H9 (cell line): ENCODE results near the gene CCL7. TPM values are rescaled to one million over a fixed set of nuclear protein-coding genes. Genes with fewer than 3 reads are reported as not detected.

Experiments
- DNase-seq: peaks from one replicate; pipeline ENCODE4 v3.0.0-alpha.2; 2017
- H2AFZ ChIP-seq: one replicate; pipeline ENCODE4 v1.6.1; 2013; ENCODE audit warnings: mild to moderate bottlenecking, low read length, control low read depth, moderate library complexity
- H2AK5ac ChIP-seq: 2 replicates; pipeline ENCODE4 v1.6.1; 2013; ENCODE audit warnings: low read length, control low read depth, mixed read lengths; ENCODE audit not compliant: insufficient read length
- H2BK120ac ChIP-seq: one replicate; pipeline ENCODE4 v1.6.1; 2013; ENCODE audit warnings: low read depth, mild to moderate bottlenecking, low read length, control low read depth, inconsistent platforms; ENCODE audit not compliant: poor library complexity, severe bottlenecking
- H2BK12ac ChIP-seq: 2 replicates; pipeline ENCODE4 v1.6.1; 2013; ENCODE audit warnings: low read length, control low read depth, mixed read lengths, low read depth; ENCODE audit not compliant: insufficient read length
- H2BK15ac ChIP-seq: 2 replicates; pipeline ENCODE4 v1.6.1; 2013; ENCODE audit warnings: low read depth, low read length, control low read depth
- H2BK20ac ChIP-seq: one replicate; pipeline ENCODE4 v1.6.1; 2013; ENCODE audit warnings: low read depth, mild to moderate bottlenecking, low read length, control low read depth, inconsistent platforms; ENCODE audit not compliant: poor library complexity, severe bottlenecking
- H2BK5ac ChIP-seq: 2 replicates; pipeline ENCODE4 v1.6.1; 2013; ENCODE audit warnings: low read length, control low read depth, mixed read lengths; ENCODE audit not compliant: insufficient read length
- H3K14ac ChIP-seq: 2 replicates; pipeline ENCODE4 v1.6.1; 2013; ENCODE audit warnings: low read length, control low read depth; ENCODE audit not compliant: insufficient read depth
- H3K18ac ChIP-seq: 2 replicates; pipeline ENCODE4 v1.6.1; 2013; ENCODE audit warnings: low read depth, mild to moderate bottlenecking, mixed read lengths, low read length, control low read depth; ENCODE audit not compliant: insufficient read length
- H3K23ac ChIP-seq: 2 replicates; pipeline ENCODE4 v1.6.1; 2013; ENCODE audit warnings: low read length, control low read depth, mixed read lengths, low read depth; ENCODE audit not compliant: insufficient read length
- H3K23me2 ChIP-seq: 2 replicates; pipeline ENCODE4 v1.6.1; 2013; ENCODE audit warnings: low read depth, mild to moderate bottlenecking, mixed read lengths, low read length, control low read depth; ENCODE audit not compliant: insufficient read length, poor library complexity, severe bottlenecking
- H3K27ac ChIP-seq: 2 replicates; pipeline ENCODE4 v1.5.1; 2013; ENCODE audit warnings: low read length, control low read depth, mixed read lengths, low read depth; ENCODE audit not compliant: insufficient read length
- H3K27me3 ChIP-seq: 2 replicates; pipeline ENCODE4 v1.6.1; 2013; ENCODE audit warnings: low read length, control low read depth, inconsistent platforms; ENCODE audit not compliant: insufficient read depth
- H3K4ac ChIP-seq: 2 replicates; pipeline ENCODE4 v1.6.1; 2013; ENCODE audit warnings: low read depth, mild to moderate bottlenecking, control low read depth, inconsistent platforms, low read length, moderate library complexity
- H3K4me1 ChIP-seq: 2 replicates; pipeline ENCODE4 v1.6.1; 2013; ENCODE audit warnings: low read length, control low read depth, inconsistent platforms; ENCODE audit not compliant: insufficient read depth
- H3K4me2 ChIP-seq: 2 replicates; pipeline ENCODE4 v1.6.1; 2013; ENCODE audit warnings: low read length, control low read depth, mixed read lengths; ENCODE audit not compliant: insufficient read length, insufficient read depth
- H3K56ac ChIP-seq: 2 replicates; pipeline ENCODE4 v1.6.1; 2013; ENCODE audit warnings: low read depth, mild to moderate bottlenecking, mixed read lengths, low read length, control low read depth; ENCODE audit not compliant: insufficient read length
- H3K79me1 ChIP-seq: 2 replicates; pipeline ENCODE4 v1.6.1; 2013; ENCODE audit warnings: low read depth, mild to moderate bottlenecking, moderate library complexity, low read length, control low read depth, inconsistent platforms; ENCODE audit not compliant: insufficient read depth, poor library complexity, severe bottlenecking
- H3K79me2 ChIP-seq: 2 replicates; pipeline ENCODE4 v1.6.1; 2013; ENCODE audit warnings: low read length, control low read depth, inconsistent platforms; ENCODE audit not compliant: insufficient read depth
- H3K9ac ChIP-seq: 2 replicates; pipeline ENCODE4 v1.6.1; 2013; ENCODE audit warnings: low read length, control low read depth, mixed read lengths; ENCODE audit not compliant: insufficient read length; ENCODE audit errors: extremely low read depth
- H3K9me3 ChIP-seq: one replicate; pipeline ENCODE4 v1.6.1; 2013; ENCODE audit warnings: low read depth, low read length, inconsistent platforms; ENCODE audit not compliant: control insufficient read depth
- H3T11ph ChIP-seq: one replicate; pipeline ENCODE4 v1.6.1; 2013; ENCODE audit warnings: mild to moderate bottlenecking, low read length, control low read depth, inconsistent platforms
- H4K20me1 ChIP-seq: one replicate; pipeline ENCODE4 v1.6.1; 2013; ENCODE audit not compliant: control insufficient read depth, insufficient read length, insufficient read depth
- H4K5ac ChIP-seq: 2 replicates; pipeline ENCODE4 v1.6.1; 2013; ENCODE audit warnings: low read depth, mild to moderate bottlenecking, mixed read lengths, low read length, control low read depth; ENCODE audit not compliant: insufficient read length
- H4K8ac ChIP-seq: replicated peaks from 2 replicates; pipeline ENCODE4 v1.6.1; 2013; ENCODE audit warnings: low read length, control low read depth, mixed read lengths, low read depth; ENCODE audit not compliant: insufficient read length
- H4K91ac ChIP-seq: 2 replicates; pipeline ENCODE4 v1.6.1; 2013; ENCODE audit warnings: low read depth, mild to moderate bottlenecking, moderate library complexity, mixed read lengths, low read length, control low read depth; ENCODE audit not compliant: insufficient read length
- H3K27ac Mint-ChIP-seq, 3 experiments: 2 replicates in 2 of 3; 3 replicates in 1 of 3; pipeline ENCODE4 v1.8.0; 2020 to 2021; ENCODE audit warnings: mixed read lengths in 3 of 3, mild to moderate bottlenecking in 1 of 3, moderate library complexity in 1 of 3
- H3K27me3 Mint-ChIP-seq: 2 replicates; pipeline ENCODE4 v1.8.0; 2021; ENCODE audit warnings: low read depth, mild to moderate bottlenecking, moderate library complexity, mixed read lengths
- H3K36me3 Mint-ChIP-seq, 3 experiments: 2 replicates in 2 of 3; 3 replicates in 1 of 3; pipeline ENCODE4 v1.8.0; 2020 to 2021; ENCODE audit warnings: low read depth in 3 of 3, mixed read lengths in 3 of 3; ENCODE audit not compliant: insufficient read depth in 1 of 3
- H3K4me1 Mint-ChIP-seq, 2 experiments: 2 replicates each; pipeline ENCODE4 v1.8.0; 2020; ENCODE audit warnings: mixed read lengths in 2 of 2
- H3K4me3 Mint-ChIP-seq, 2 experiments: 2 replicates in 1 of 2; 3 replicates in 1 of 2; pipeline ENCODE4 v1.8.0; 2020 to 2021; ENCODE audit warnings: mild to moderate bottlenecking in 2 of 2, mixed read lengths in 2 of 2, moderate library complexity in 1 of 2
- H3K9me3 Mint-ChIP-seq, 2 experiments: 2 replicates in 1 of 2; 3 replicates in 1 of 2; pipeline ENCODE4 v1.8.0; 2020; ENCODE audit warnings: mild to moderate bottlenecking in 2 of 2, mixed read lengths in 2 of 2, moderate library complexity in 1 of 2
- WGBS: extraction: QIAGEN DNeasy Blood & Tissue Kit; methylation state at CpG from one replicate; pipeline ENCODE4 v1.1.7; 2013; ENCODE audit warnings: missing lambda C conversion rate, low lambda C conversion rate, mixed read lengths; ENCODE audit not compliant: insufficient read length; ENCODE audit errors: extremely low coverage; 5-methylcytosine and 5-hydroxymethylcytosine counted together
- total RNA-seq: library from RNA; stranded (reverse); gene quantifications from 2 replicates; pipeline ENCODE4 v1.2.1, GENCODE V29; 2021
- TF ChIP-seq, protein P1 (sequence below): fragments of 200-600 bp; sonication (generic); conservative IDR thresholded peaks from 3 replicates; pipeline ENCODE4 v1.8.0; 2021; ENCODE audit warnings: antibody characterized with exemption, mild to moderate bottlenecking

CCL7 gene
- total RNA-seq, 1 experiment from 2014 or later, result not detected

DNA sequence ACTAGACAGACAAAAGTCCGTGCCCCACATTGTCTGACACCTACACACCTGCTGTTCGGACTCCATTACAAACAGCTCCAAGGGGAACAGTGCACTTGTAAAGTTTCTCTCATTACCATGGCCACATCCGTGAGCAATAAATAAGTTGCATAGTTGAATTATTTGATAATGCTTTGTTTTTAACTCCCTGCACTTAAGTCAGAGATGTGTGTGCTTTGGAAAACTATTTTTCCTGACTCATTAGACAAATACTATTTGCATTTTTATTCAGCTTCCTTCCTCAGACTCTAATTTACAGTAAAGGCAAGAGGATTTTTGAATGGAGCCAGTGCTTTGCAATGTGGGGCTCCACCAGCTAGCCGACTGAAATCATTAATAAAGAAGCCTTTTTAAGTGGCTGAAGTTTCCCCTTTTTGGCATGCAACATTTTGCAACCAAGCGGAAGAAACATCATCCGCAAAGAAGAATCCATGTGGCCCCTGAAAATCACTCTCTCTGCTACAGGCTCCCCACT, 21.5 kb upstream of the CCL7 start:
- H3K9ac ChIP-seq, result no peak overlapping the region
- H2AK5ac ChIP-seq, result no peak overlapping the region
- Mint-ChIP-seq H3K27ac (no peak overlapping the region), H3K9me3 (no peaks in the 10 kb centered on the region), H3K4me3 (no peak overlapping the region), H3K27me3 (peaks cover 10% of the 10 kb centered on the region), H3K4me1 (peaks cover 24 to 26% of the 10 kb centered on the region in 2 experiments), H3K36me3 (no peaks in the 10 kb centered on the region; a peak in 1 of 7 replicates)
- no peak overlapping the region for H2BK20ac ChIP-seq
- no peaks in the 10 kb centered on the region for H4K20me1 ChIP-seq
- H3K18ac ChIP-seq, result no peak overlapping the region
- H3K4me1 ChIP-seq, result no peaks in the 10 kb centered on the region; the same call in 1 of the 2 replicates
- H3K79me1 ChIP-seq, result no peaks in the 10 kb centered on the region
- no peak overlapping the region for H4K5ac ChIP-seq
- no peak overlapping the region for H3K4ac ChIP-seq
- no peak overlapping the region for H2AFZ ChIP-seq
- no peak overlapping the region for H3K56ac ChIP-seq
- no peak overlapping the region for H3K27ac ChIP-seq
- no peak overlapping the region for H4K8ac ChIP-seq
- no peaks in the 10 kb centered on the region for H3K9me3 ChIP-seq
- H3K14ac ChIP-seq, result no peak overlapping the region
- H2BK15ac ChIP-seq, result no peak overlapping the region
- WGBS, result no CpG with 5 or more reads among the region's 6 CpGs
- no peaks in the 10 kb centered on the region; the same call in 1 of the 2 replicates for H3K27me3 ChIP-seq
- no peak overlapping the region for H3T11ph ChIP-seq
- no peaks in the 10 kb centered on the region for H3K23me2 ChIP-seq
- no peak overlapping the region for H2BK12ac ChIP-seq
- no peak overlapping the region for H3K23ac ChIP-seq
- TF ChIP-seq, protein P1, sequence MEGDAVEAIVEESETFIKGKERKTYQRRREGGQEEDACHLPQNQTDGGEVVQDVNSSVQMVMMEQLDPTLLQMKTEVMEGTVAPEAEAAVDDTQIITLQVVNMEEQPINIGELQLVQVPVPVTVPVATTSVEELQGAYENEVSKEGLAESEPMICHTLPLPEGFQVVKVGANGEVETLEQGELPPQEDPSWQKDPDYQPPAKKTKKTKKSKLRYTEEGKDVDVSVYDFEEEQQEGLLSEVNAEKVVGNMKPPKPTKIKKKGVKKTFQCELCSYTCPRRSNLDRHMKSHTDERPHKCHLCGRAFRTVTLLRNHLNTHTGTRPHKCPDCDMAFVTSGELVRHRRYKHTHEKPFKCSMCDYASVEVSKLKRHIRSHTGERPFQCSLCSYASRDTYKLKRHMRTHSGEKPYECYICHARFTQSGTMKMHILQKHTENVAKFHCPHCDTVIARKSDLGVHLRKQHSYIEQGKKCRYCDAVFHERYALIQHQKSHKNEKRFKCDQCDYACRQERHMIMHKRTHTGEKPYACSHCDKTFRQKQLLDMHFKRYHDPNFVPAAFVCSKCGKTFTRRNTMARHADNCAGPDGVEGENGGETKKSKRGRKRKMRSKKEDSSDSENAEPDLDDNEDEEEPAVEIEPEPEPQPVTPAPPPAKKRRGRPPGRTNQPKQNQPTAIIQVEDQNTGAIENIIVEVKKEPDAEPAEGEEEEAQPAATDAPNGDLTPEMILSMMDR, result no peak
- no peak for DNase-seq
- H2BK120ac ChIP-seq, result no peak overlapping the region
- H3K4me2 ChIP-seq, result no peak overlapping the region
- no peak overlapping the region for H2BK5ac ChIP-seq
- no peaks in the 10 kb centered on the region for H3K79me2 ChIP-seq
- H4K91ac ChIP-seq, result no peak overlapping the region
